Glomerular visceral epithelial cell (primary cell): ENCODE data around the gene KSR1.

ENCODE experiments used
- DNase-seq: peaks from one replicate; pipeline ENCODE4 v3.0.0-alpha.2; 2016; ENCODE audit errors: extremely low spot score

The KSR1 gene

GRCh38 chr17:27473190-27473747 lies 17.0 kb downstream of the KSR1 start:
- DNase-seq = no peak

GRCh38 chr17:27473748-27474609 lies 17.7 kb downstream of the KSR1 start:
- no peak for DNase-seq

- DNase-seq = no peak
Observed at GRCh38 chr17:27475070-27475673, 18.9 kb downstream of the KSR1 start.

GRCh38 chr17:27475981-27476895 lies 20.0 kb downstream of the KSR1 start:
- DNase-seq = no peak

- no peak for DNase-seq
Observed at GRCh38 chr17:27477050-27477888, 21.0 kb downstream of the KSR1 start.

GRCh38 chr17:27477971-27478684 lies 21.9 kb downstream of the KSR1 start:
- DNase-seq = no peak

- no peak for DNase-seq
Observed at GRCh38 chr17:27478901-27479538, 22.8 kb downstream of the KSR1 start.

GRCh38 chr17:27479838-27480237 lies 23.6 kb downstream of the KSR1 start:
- DNase-seq = no peak

- no peak for DNase-seq
Observed at GRCh38 chr17:27480699-27481098, 24.5 kb downstream of the KSR1 start.

GRCh38 chr17:27481327-27481726 lies 25.1 kb downstream of the KSR1 start:
- DNase-seq = no peak

- DNase-seq = no peak
Observed at GRCh38 chr17:27485125-27485524, 28.9 kb downstream of the KSR1 start.

- no peak for DNase-seq
Observed at GRCh38 chr17:27485716-27486495, 29.7 kb downstream of the KSR1 start.

- no peak for DNase-seq
Observed at GRCh38 chr17:27486741-27487140, 30.5 kb downstream of the KSR1 start.

- DNase-seq = no peak
Observed at GRCh38 chr17:27488231-27488630, 32.0 kb downstream of the KSR1 start.

- no peak for DNase-seq
Observed at GRCh38 chr17:27489045-27489715, 32.9 kb downstream of the KSR1 start.

- DNase-seq = no peak
Observed at GRCh38 chr17:27490391-27490790, 34.1 kb downstream of the KSR1 start.

- DNase-seq = no peak
Observed at GRCh38 chr17:27491713-27492190, 35.5 kb downstream of the KSR1 start.

- DNase-seq = no peak
Observed at GRCh38 chr17:27492470-27492869, 36.2 kb downstream of the KSR1 start.
